Left cardiac atrium (tissue), 4 donors: ENCODE measurements around the gene ARL14EP. TPM values are rescaled to one million over a fixed set of nuclear protein-coding genes. Genes with fewer than 3 reads are reported as not detected.

ENCODE experiments used
- ATAC-seq, 2 donors: fragments of 200-7000 bp; cut with Tn5 transposase; one replicate each; pipeline ENCODE4 v1.9.1; 2020; ENCODE audit warnings: mild to moderate bottlenecking in 2 of 2, moderate library complexity in 2 of 2
- DNase-seq: peaks from one replicate; pipeline ENCODE4 v3.0.0-alpha.2; 2020
- intact Hi-C, 2 donors: fragments of 100-400 bp; cut with DNase I; formaldehyde crosslinking; loops; one replicate each; pipeline versions ENCODE4 v1.14.1 to v1.15.1; 2022 to 2023
- total RNA-seq, 2 donors: library from RNA; stranded (reverse); fragmentation: NEBNext Ultra II Directional; extraction: Animal tissue kit (Norgen Biotek cat#: 25700); gene quantifications; one replicate each; pipeline ENCODE4 v1.2.1, GENCODE V29; 2021
- donor health status: DM: no; HTN: yes; CAD: no.
- donor health status: DM: no; HTN: yes; CAD: no; lungs with severe emphysema.
- donor health status: DM: yes; HTN: yes; CAD: no.
- donor health status: Dilated cardiomyopathy.

Gene ARL14EP
- total RNA-seq, 2 donors from 2014 or later: 28.1 TPM

DNA sequence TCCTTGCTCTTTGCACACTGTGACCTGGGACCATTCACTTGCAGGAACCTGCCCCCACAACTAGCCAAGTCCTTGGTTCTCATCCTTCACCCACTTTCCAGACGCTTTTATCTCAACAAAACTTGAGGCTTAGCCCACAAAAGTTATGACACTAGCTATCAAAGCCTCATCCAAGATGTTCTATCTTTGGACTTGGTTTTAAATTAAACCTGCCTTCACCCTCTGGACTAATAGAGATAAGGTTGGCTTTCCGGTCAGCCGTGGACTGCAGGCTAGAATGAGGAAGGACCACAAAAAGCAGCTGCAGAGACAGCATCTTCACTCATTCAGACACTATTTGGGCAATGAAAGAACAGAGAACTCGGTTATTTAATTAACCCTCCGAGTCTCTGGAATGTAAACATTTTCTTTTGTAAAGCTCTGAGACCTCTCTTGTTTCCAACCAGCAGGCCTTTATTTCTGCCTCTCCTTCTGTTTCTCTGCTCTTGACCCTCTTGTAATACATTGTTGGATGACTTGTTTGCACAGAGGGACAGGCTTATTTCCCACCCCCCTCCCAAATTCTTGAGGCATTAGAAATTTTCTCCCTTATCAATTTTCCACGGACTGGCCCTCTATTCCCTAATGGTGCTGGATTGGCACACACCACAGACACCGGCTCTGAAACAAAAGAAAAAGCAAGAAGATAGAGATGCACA, 41.4 kb downstream of the ARL14EP start:
- no peak for ATAC-seq
- DNase-seq: no peak
- intact Hi-C loops: no loop called here

DNA sequence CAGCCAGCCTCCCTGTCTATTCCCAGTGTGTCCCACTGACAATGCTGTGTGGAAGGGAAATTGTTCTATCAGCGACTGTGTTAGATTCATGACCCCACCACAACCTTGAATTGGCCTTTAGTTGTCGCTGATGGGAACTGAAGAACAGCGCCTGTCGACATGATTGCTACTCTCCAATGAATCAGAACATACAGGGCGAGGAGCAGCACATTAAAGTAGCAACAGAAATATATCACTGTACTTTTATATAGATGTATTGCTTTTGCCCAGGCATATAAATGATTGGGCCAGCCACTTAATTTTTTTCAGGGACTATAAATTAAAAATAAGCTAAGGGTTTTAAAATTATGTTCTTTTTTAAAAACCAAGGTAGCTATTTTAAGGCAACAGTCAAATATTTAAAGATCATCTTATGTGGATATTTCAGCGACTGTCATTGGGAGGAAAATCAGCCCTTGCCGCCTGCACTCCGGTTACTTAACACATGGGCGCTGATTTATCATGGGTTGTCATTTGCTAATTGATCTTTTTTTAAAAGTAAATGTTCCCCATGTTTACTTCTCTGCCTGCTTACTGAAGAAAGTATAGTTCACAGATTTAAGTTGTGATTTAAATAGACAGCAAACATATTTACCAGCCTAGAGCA, 42.1 kb downstream of the ARL14EP start:
- DNase-seq (no peak), ATAC-seq (no peak)
- intact Hi-C loops: no loop called here

DNA sequence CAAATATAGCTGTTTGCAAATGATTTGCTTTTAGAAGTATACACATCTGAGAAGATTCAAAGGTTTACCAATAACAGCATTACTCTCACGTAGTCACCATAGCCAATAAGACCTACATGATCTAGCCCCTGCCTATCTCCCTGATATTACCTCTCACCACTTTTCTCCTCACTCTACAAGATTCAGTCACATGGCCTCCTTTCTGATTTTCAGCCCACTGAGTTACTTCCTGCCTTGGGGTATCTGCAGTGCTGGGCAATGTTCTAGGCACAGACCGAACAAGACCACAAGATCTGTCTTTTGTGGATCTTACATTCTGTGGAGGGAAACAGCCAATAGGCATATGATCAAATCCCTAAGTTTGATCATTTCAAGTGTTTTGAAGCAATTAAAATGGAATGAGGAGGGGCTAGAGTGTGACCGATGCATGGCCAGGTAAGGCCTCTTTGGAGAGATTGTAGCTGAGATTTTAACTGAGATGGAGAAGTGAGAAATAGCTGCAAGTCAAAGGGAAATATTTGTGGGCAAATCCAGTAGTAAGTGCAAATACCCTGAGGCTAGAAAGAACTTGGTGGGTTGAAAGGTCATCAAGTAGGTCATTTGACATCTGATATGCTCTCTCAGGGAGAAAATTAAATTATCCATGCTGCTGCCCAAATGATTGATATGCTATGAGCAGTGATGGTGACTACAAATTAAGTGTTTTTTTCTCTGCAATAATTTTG, 43.1 kb downstream of the ARL14EP start:
- intact Hi-C loops: no loop called here
- DNase-seq: no peak
- ATAC-seq: no peak

DNA sequence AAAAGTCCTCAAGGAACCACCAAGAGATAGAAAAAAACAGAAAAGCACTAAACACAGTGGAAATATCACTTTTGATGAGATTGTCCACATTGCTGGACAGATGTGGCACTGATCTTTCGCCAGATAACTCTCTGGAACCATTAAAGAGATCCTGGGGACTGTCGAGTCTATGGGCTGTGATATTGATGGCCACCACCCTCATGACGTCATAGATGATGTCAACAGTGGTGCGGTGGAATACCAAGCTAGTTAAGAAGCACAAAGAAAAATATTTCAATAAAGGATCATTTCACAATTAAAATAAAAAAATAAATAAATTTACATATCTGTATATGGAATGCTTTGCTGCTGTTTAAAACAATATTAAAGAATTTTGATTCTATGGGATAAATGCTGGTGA, 45.5 kb downstream of the ARL14EP start:
- intact Hi-C loops: no loop called here
- ATAC-seq (no peak), DNase-seq (no peak)

DNA sequence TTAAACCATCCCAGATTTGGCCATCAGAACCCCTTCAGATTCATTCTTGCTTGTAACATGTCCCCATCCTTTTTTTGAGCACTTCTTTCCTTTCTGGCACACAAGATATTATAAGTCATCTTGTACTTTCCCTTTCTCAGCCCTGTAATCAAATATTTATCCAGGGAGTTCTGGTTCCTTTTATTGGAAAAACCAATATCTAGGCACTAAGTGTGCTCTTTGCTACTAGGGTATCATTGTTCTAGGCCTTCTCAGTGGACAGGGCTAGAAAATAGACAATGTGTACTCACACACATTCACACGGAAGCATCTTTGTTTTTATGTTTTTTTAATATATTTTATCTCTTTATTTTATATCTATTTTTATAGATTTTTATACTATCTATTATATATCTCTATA, 47.3 kb downstream of the ARL14EP start:
- ATAC-seq (no peak), DNase-seq (no peak)
- intact Hi-C loops: no loop called here

DNA sequence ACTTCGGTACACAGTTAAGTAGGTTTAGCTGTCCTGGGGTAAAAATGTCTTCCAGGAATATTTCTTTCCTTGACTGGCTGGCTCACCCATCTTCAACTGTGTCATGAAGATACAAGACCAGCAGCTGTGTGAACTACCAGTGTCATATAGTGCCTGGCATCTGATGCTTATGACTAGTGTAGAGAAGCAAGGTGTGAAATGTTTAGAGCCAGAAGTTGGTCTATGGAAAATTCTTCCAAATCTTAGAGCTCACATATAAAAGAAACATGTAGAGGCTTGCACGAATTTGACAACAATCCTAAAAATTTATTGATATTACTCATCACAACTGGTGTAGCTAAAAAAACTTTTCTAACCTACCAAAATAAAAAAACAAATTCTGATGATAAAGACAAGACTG, 54.4 kb downstream of the ARL14EP start:
- intact Hi-C loops: no loop called here
- DNase-seq: no peak

DNA sequence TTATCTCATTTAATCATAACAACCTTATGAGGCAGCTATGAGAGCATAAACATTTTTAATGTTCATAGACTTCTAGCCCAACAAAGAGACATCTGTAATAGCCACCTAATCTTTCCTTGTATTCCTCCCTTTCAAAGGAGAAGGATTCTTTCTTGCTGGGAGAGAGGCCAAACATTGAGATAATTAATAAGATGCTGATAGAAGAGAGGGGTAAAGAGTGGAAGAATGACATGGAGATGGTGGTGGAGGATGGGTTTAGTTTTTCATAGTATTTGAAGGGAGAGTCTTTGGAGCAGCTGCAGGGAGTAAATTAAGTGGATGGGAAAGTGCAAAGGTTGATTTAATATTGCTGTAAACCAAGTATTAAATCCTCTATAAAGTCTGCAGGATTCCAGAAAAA, 57.9 kb downstream of the ARL14EP start:
- no peak for ATAC-seq
- intact Hi-C loops: no loop called here
- DNase-seq: no peak

More for the DNA sequence above, 54.4 kb downstream of the ARL14EP start:
- no peak for ATAC-seq

DNA sequence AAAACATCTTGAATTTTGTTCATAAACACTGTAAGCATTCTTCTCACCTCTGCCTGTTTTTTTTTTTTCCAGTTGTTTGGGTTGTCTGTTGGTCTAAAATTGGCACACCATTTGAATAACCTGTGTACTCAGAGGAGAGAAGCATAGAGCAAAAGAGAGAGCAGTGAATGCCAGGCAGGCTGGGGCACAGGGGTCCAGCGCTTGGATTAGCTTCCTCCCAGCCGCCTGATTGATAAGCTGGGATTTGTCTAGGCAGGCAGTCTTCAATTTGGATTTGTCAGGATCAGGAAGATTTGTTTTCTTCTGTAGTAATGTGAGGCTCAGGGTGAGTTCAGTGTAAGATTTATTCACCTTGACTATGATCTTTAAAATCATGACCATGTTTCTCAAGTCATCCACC, 59.0 kb downstream of the ARL14EP start:
- intact Hi-C loops: no loop called here

More for the DNA sequence above, 59.0 kb downstream of the ARL14EP start:
- DNase-seq: no peak
- no peak for ATAC-seq

Other genes starting within 250 kb of the ARL14EP start
- not detected for gene FSHB, start 92.1 kb upstream of the ARL14EP start, total RNA-seq